HEK293T (cell line): ENCODE measurements around the gene MBOAT7.
"Not testable (repeated sequence)": the region's sequence is repeated elsewhere in the genome, so short reads cannot be mapped to it uniquely, and the experiment has no call there.

ENCODE experiments used
- BHLHE40 ChIP-seq: fragments of 450-650 bp; IDR thresholded peaks from 2 replicates; pipeline ENCODE4 v1.6.1; 2016; ENCODE audit warnings: mild to moderate bottlenecking, moderate library complexity, borderline replicate concordance
- ELF4 ChIP-seq: fragments of 450-650 bp; IDR thresholded peaks from 2 replicates; pipeline ENCODE4 v1.6.1; 2017; ENCODE audit warnings: antibody characterized with exemption
- FOXK2 ChIP-seq: fragments of 450-650 bp; IDR thresholded peaks from 2 replicates; pipeline ENCODE4 v1.6.1; 2016; ENCODE audit warnings: mild to moderate bottlenecking
- FOXM1 ChIP-seq: fragments of 450-650 bp; IDR thresholded peaks from 2 replicates; pipeline ENCODE4 v1.6.1; 2017; ENCODE audit warnings: mild to moderate bottlenecking, borderline replicate concordance
- HDGF ChIP-seq: fragments of 450-650 bp; IDR thresholded peaks from 2 replicates; pipeline ENCODE4 v1.6.1; 2017; ENCODE audit warnings: antibody characterized with exemption, borderline replicate concordance
- L3MBTL2 ChIP-seq: fragments of 450-650 bp; conservative IDR thresholded peaks from 2 replicates; pipeline ENCODE4 v1.6.1; 2016; ENCODE audit warnings: mild to moderate bottlenecking
- SP1 ChIP-seq: fragments of 450-650 bp; IDR thresholded peaks from 2 replicates; pipeline ENCODE4 v1.6.1; 2017
- SUZ12 ChIP-seq: fragments of 450-650 bp; IDR thresholded peaks from 2 replicates; pipeline ENCODE4 v1.6.1; 2016; ENCODE audit warnings: mild to moderate bottlenecking
- TARDBP ChIP-seq: fragments of 450-650 bp; IDR thresholded peaks from 2 replicates; pipeline ENCODE4 v1.6.1; 2016
- TF ChIP-seq, protein P1 (sequence below): fragments of 450-650 bp; IDR thresholded peaks from 2 replicates; pipeline ENCODE4 v1.6.1; 2016

GRCh38 chr19:54222474-54223276 lies 33.3 kb upstream of the MBOAT7 start, which contains the start of gene LILRB3:
- not testable (repeated sequence) for TF ChIP-seq ELF4, SUZ12, FOXM1, SP1, HDGF, L3MBTL2, TARDBP, BHLHE40, FOXK2
- TF ChIP-seq, protein P1, sequence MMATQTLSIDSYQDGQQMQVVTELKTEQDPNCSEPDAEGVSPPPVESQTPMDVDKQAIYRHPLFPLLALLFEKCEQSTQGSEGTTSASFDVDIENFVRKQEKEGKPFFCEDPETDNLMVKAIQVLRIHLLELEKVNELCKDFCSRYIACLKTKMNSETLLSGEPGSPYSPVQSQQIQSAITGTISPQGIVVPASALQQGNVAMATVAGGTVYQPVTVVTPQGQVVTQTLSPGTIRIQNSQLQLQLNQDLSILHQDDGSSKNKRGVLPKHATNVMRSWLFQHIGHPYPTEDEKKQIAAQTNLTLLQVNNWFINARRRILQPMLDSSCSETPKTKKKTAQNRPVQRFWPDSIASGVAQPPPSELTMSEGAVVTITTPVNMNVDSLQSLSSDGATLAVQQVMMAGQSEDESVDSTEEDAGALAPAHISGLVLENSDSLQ = not testable (repeated sequence)
